K562 (cell line): ENCODE results near the gene KIF26B. TPM values are rescaled to one million over a fixed set of nuclear protein-coding genes. Genes with fewer than 3 reads are reported as not detected.

Source experiments
- C11orf30 ChIP-seq: fragments of 450-650 bp; IDR thresholded peaks from 2 replicates; pipeline ENCODE4 v1.6.1; 2016; ENCODE audit warnings: low read depth, mild to moderate bottlenecking
- CBX5 ChIP-seq: IDR thresholded peaks from 2 replicates; pipeline ENCODE4 v1.6.1; 2014; ENCODE audit warnings: low read depth, borderline replicate concordance
- CXXC5 ChIP-seq: fragments of 250-450 bp; sonication (Bioruptor Pico); IDR thresholded peaks from 2 replicates; pipeline ENCODE4 v1.8.0; 2022; ENCODE audit warnings: inconsistent platforms, mild to moderate bottlenecking, moderate library complexity
- DMBX1 ChIP-seq: fragments of 250-450 bp; sonication (Bioruptor Pico); IDR thresholded peaks from 2 replicates; pipeline ENCODE4 v1.8.0; 2022; ENCODE audit warnings: inconsistent platforms, mild to moderate bottlenecking, moderate library complexity, borderline replicate concordance
- EHMT2 ChIP-seq: fragments of 450-650 bp; IDR thresholded peaks from 2 replicates; pipeline ENCODE4 v1.6.1; 2018; ENCODE audit warnings: antibody characterized with exemption
- ELF1 ChIP-seq: fragments of 200-800 bp; sonication (Bioruptor generic); IDR thresholded peaks from 2 replicates; pipeline ENCODE4 v1.6.1; 2016; ENCODE audit warnings: missing genetic modification characterization, missing compliant biosample characterization
- FOSL1 ChIP-seq: fragments of 200-800 bp; sonication (Bioruptor generic); conservative IDR thresholded peaks from 2 replicates; pipeline ENCODE4 v1.6.1; 2016; ENCODE audit warnings: missing genetic modification characterization, missing compliant biosample characterization
- FOXP1 ChIP-seq: sonication (generic); formaldehyde crosslinking; IDR thresholded peaks from 2 replicates; pipeline ENCODE4 v1.8.0; 2022; ENCODE audit warnings: mild to moderate bottlenecking, missing genetic modification reagents
- GABPA ChIP-seq: fragments of 200-800 bp; sonication (Bioruptor generic); conservative IDR thresholded peaks from 2 replicates; pipeline ENCODE4 v1.6.1; 2016; ENCODE audit warnings: low read depth, missing genetic modification characterization, missing compliant biosample characterization
- GTF2A2 ChIP-seq: IDR thresholded peaks from 2 replicates; pipeline ENCODE4 v1.6.1; 2016; ENCODE audit warnings: mild to moderate bottlenecking, missing genetic modification characterization, missing compliant biosample characterization
- NR2C2 ChIP-seq, 2 experiments: fragments of 200-800 bp in 1 of 2; sonication (Bioruptor generic) in 1 of 2; sonication (generic) in 1 of 2; formaldehyde crosslinking in 1 of 2; IDR thresholded peaks; 2 replicates each; pipeline versions ENCODE4 v1.6.1 to v1.8.0; 2016 to 2022; ENCODE audit warnings: mild to moderate bottlenecking in 1 of 2, missing compliant biosample characterization in 1 of 2, missing genetic modification characterization in 1 of 2, missing genetic modification reagents in 1 of 2
- SP2 ChIP-seq: IDR thresholded peaks from 2 replicates; pipeline ENCODE4 v1.6.1; 2011; ENCODE audit warnings: mild to moderate bottlenecking, low read depth, low read length, moderate library complexity; ENCODE audit not compliant: poor library complexity, severe bottlenecking; ENCODE audit errors: extremely low read depth
- SUPT5H ChIP-seq: fragments of 450-650 bp; IDR thresholded peaks from 2 replicates; pipeline ENCODE4 v1.6.1; 2016
- ZKSCAN8 ChIP-seq: fragments of 200-800 bp; sonication (Bioruptor generic); IDR thresholded peaks from 2 replicates; pipeline ENCODE4 v1.6.1; 2016; ENCODE audit warnings: missing genetic modification characterization, missing compliant biosample characterization
- ZNF175 ChIP-seq: fragments of 200-800 bp; sonication (Bioruptor generic); IDR thresholded peaks from 2 replicates; pipeline ENCODE4 v1.6.1; 2016; ENCODE audit warnings: low read depth, mild to moderate bottlenecking, missing genetic modification characterization, missing compliant biosample characterization
- ZNF197 ChIP-seq: fragments of 200-800 bp; sonication (Bioruptor generic); IDR thresholded peaks from 2 replicates; pipeline ENCODE4 v1.6.1; 2016; ENCODE audit warnings: low read depth, missing genetic modification characterization, missing compliant biosample characterization
- ZNF644 ChIP-seq: fragments of 200-800 bp; sonication (Bioruptor generic); IDR thresholded peaks from 2 replicates; pipeline ENCODE4 v1.6.1; 2016; ENCODE audit warnings: low read depth, missing genetic modification characterization, missing compliant biosample characterization
- ZSCAN29 ChIP-seq: fragments of 450-650 bp; IDR thresholded peaks from 2 replicates; pipeline ENCODE4 v1.6.1; 2017
- polyA plus RNA-seq, 8 experiments: library from polyadenylated mRNA; depleted of rRNA in 4 of 8; stranded (reverse) in 5 of 8; unstranded in 3 of 8; fragments of >200 nt; fragmentation: Nextera tagmentation in 2 of 8; fragmentation: Illumina TruSeq in 1 of 8; extraction: Ambion mirVana in 2 of 8; extraction: Trizol in 1 of 8; gene quantifications; 2 replicates each; pipeline versions ENCODE4 v1.2.1 to v1.2.3, GENCODE V29; 2011 to 2014; ENCODE audit warnings: inconsistent platforms in 1 of 8, missing spikeins in 1 of 8
- total RNA-seq, 7 experiments: library from RNA; depleted of rRNA in 6 of 7; stranded (reverse); fragments of >200 nt in 6 of 7; fragmentation: Illumina TruSeq in 2 of 7; extraction: Trizol in 2 of 7; gene quantifications; 2 replicates each; pipeline versions ENCODE4 v1.2.1 to v1.2.3, GENCODE V29; 2011 to 2021; ENCODE audit warnings: low replicate concordance in 1 of 7
- TF ChIP-seq, protein P1 (sequence below): fragments of 450-650 bp; formaldehyde crosslinking; IDR thresholded peaks from 2 replicates; pipeline ENCODE4 v1.4.0; 2020; ENCODE audit warnings: mild to moderate bottlenecking, moderate library complexity
- TF ChIP-seq, protein P2 (sequence below): fragments of 450-650 bp; IDR thresholded peaks from 2 replicates; pipeline ENCODE4 v1.6.1; 2018; ENCODE audit warnings: mild to moderate bottlenecking, low read depth; ENCODE audit not compliant: partially characterized antibody

The KIF26B gene
- total and polyA plus RNA-seq, 9 of the 15 experiments (the other 6 are each of a cell fraction or from before 2014, with no cell fraction given) = 0.02 to 0.08 (median 0.03) TPM; not detected in 6

DNA sequence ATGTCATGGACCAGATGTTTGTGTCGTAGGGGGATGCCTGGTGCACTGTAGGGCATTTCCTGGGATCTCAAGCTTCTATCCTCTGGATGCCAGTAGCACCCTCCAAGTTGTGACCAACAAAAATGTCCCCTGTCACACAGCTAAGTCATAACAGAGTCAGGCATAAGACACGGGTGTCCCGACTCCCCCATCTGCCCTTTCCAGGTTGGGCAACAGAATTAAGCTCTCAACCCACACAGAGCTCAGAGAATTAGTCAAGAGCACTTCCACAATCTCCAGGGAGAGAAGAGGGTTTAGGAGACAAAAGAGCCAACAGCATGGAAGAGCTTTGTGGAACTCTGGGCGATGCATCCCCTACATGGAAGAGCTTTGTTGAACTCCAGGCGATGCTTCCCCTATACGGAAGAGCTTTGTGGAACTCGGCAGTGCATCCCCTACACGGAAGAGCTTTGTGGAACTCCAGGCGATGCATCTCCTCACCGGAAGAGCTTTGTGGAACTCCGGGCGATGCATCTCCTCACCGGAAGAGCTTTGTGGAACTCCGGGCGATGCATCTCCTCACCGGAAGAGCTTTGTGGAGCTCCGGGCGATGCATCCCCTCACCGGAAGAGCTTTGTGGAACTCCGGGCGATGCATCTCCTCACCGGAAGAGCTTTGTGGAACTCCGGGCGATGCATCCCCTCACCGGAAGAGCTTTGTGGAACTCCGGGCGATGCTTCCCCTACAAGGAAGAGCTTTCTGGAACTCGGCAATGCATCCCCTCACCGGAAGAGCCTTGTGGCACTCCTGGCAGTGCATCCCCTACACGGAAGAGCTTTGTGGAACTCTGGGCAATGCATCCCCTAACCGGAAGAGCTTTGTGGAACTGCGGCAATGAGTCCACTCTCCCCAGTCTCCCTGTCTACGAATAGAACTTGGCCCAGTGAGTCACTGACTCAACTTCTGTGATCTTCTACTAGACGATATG is 422.7 kb downstream of the KIF26B start (continued):
- TF ChIP-seq ZSCAN29 (no peak), GABPA (tag) (peak; percentile 97), ZNF175 (CRISPR knock-in tag) (peak; percentile 69; the same call in 1 of the 2 replicates), EHMT2 (peak; percentile 37; the same call in 1 of the 2 replicates), FOSL1 (tag) (0 out of 2 replicates have a peak, but pooled peaks have one; percentile 16), ZNF644 (tag) (peak; percentile 80; the same call in 1 of the 2 replicates), CBX5 (peak; percentile 57; the same call in 1 of the 2 replicates), DMBX1 (CRISPR knock-in tag) (peak; percentile 51; the same call in 1 of the 2 replicates), SUPT5H (no peak), ZNF197 (0 out of 2 replicates have a peak, but pooled peaks have one; percentile 73), CXXC5 (CRISPR knock-in tag) (0 out of 2 replicates have a peak, but pooled peaks have one; percentile 32), ELF1 (peak; percentile 90), ZKSCAN8 (CRISPR knock-in tag) (0 out of 2 replicates have a peak, but pooled peaks have one; percentile 57), GTF2A2 (no peak), FOXP1 (no peak), NR2C2 (CRISPR knock-in tag; IDR thresholded peaks at IDR 0.05) (no peak), NR2C2 (tag; IDR thresholded peaks at IDR 0.05) (peak; percentile 98), SP2 (no peak), C11orf30 (no peak)
- TF ChIP-seq, protein P1, sequence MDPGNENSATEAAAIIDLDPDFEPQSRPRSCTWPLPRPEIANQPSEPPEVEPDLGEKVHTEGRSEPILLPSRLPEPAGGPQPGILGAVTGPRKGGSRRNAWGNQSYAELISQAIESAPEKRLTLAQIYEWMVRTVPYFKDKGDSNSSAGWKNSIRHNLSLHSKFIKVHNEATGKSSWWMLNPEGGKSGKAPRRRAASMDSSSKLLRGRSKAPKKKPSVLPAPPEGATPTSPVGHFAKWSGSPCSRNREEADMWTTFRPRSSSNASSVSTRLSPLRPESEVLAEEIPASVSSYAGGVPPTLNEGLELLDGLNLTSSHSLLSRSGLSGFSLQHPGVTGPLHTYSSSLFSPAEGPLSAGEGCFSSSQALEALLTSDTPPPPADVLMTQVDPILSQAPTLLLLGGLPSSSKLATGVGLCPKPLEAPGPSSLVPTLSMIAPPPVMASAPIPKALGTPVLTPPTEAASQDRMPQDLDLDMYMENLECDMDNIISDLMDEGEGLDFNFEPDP = no peak
- TF ChIP-seq, protein P2, sequence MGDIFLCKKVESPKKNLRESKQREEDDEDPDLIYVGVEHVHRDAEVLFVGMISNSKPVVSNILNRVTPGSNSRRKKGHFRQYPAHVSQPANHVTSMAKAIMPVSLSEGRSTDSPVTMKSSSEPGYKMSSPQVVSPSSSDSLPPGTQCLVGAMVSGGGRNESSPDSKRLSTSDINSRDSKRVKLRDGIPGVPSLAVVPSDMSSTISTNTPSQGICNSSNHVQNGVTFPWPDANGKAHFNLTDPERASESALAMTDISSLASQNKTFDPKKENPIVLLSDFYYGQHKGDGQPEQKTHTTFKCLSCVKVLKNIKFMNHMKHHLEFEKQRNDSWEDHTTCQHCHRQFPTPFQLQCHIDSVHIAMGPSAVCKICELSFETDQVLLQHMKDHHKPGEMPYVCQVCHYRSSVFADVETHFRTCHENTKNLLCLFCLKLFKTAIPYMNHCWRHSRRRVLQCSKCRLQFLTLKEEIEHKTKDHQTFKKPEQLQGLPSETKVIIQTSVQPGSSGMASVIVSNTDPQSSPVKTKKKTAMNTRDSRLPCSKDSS = no peak
- TF ChIP-seq, all 486 proteins: peak for 25
